Endothelial cell of umbilical vein (primary cell): Measurements from ENCODE around the gene HADH. TPM values are rescaled to one million over a fixed set of nuclear protein-coding genes. Genes with fewer than 3 reads are reported as not detected.

Source experiments
- BruUV-seq: library from RNA; stranded (reverse); fragments of 400-500 nt; replicated peaks from 2 replicates; lab custom pipeline; 2021; lab: Mats Ljungman, UMichigan
- CTCF ChIA-PET: fragments of 300-600, 350-600 bp; sonication (Branson Sonifier 250); formaldehyde crosslinking; loops from one replicate; lab custom pipeline; 2021; ENCODE audit warnings: antibody characterized with exemption, inconsistent platforms; lab: Charles Lee
- POLR2A ChIA-PET: fragments of 300-600, 350-600 bp; sonication (Branson Sonifier 250); formaldehyde crosslinking; loops from one replicate; lab custom pipeline; 2021; ENCODE audit warnings: antibody characterized with exemption, inconsistent platforms; lab: Charles Lee
- DNase-seq: peaks from one replicate; pipeline ENCODE4 v3.0.0-alpha.2; 2011; ENCODE audit warnings: low read depth, low spot score
- FAIRE-seq: peaks from 2 replicates; lab custom pipeline; 2011; peaks lifted over from hg19 to GRCh38; lab: Jason Lieb, UNC
- H2AFZ ChIP-seq: 2 replicates; pipeline ENCODE4 v1.6.0; 2012; ENCODE audit warnings: low read depth, low read length, control low read depth, inconsistent platforms
- H3K27ac ChIP-seq: 2 replicates; pipeline ENCODE4 v1.5.1; 2011; ENCODE audit warnings: low read depth, mild to moderate bottlenecking, control low read depth, low read length, moderate library complexity; ENCODE audit not compliant: insufficient read depth
- H3K27me3 ChIP-seq, 2 experiments: 2 replicates each; pipeline versions ENCODE4 v1.6.0 to v1.6.1; 2011; ENCODE audit warnings: low read length in 2 of 2, mixed read lengths in 1 of 2; ENCODE audit not compliant: control insufficient read depth in 2 of 2, insufficient read depth in 2 of 2
- H3K36me3 ChIP-seq, 2 experiments: 2 replicates in 1 of 2; 3 replicates in 1 of 2; pipeline ENCODE4 v1.5.1; 2011; ENCODE audit warnings: low read length in 2 of 2, mild to moderate bottlenecking in 1 of 2, moderate library complexity in 1 of 2; ENCODE audit not compliant: control insufficient read depth in 2 of 2, insufficient read depth in 2 of 2; ENCODE audit errors: extremely low read depth in 1 of 2
- H3K4me1 ChIP-seq: 3 replicates; pipeline ENCODE4 v1.5.1; 2011; ENCODE audit warnings: mild to moderate bottlenecking, low read length; ENCODE audit not compliant: control insufficient read depth, insufficient read depth; ENCODE audit errors: extremely low read depth
- H3K4me2 ChIP-seq: 2 replicates; pipeline ENCODE4 v1.6.1; 2011; ENCODE audit warnings: low read length, control low read depth, mixed read lengths; ENCODE audit not compliant: insufficient read depth
- H3K4me3 ChIP-seq, 3 experiments: fragments of 200-600 bp in 1 of 3; sonication (generic), shearing (Covaris generic) in 1 of 3; replicated peaks in 1 of 3; 2 replicates each; pipeline ENCODE4 v1.5.1; 2011 to 2016; ENCODE audit warnings: control low read depth in 3 of 3, low read length in 3 of 3, mild to moderate bottlenecking in 2 of 3, inconsistent platforms in 1 of 3, low read depth in 1 of 3, moderate library complexity in 1 of 3; ENCODE audit not compliant: insufficient read depth in 1 of 3
- H3K79me2 ChIP-seq: 2 replicates; pipeline ENCODE4 v1.6.0; 2012; ENCODE audit warnings: low read length, inconsistent platforms; ENCODE audit not compliant: control insufficient read depth, insufficient read depth
- H3K9ac ChIP-seq: replicated peaks from 2 replicates; pipeline ENCODE3; 2011; ENCODE audit warnings: low read length, control low read depth; ENCODE audit not compliant: insufficient read depth; ENCODE audit errors: extremely low read depth
- H3K9me1 ChIP-seq: replicated peaks from 3 replicates; pipeline ENCODE4 v1.6.0; 2011; ENCODE audit warnings: mild to moderate bottlenecking, low read length; ENCODE audit not compliant: control insufficient read depth, insufficient read depth; ENCODE audit errors: extremely low read depth
- H3K9me3 ChIP-seq: replicated peaks from 2 replicates; pipeline ENCODE4 v1.5.1; 2012; ENCODE audit warnings: low read length, inconsistent platforms; ENCODE audit not compliant: control insufficient read depth, insufficient read depth
- H4K20me1 ChIP-seq: replicated peaks from 2 replicates; pipeline ENCODE3; 2011; ENCODE audit warnings: mild to moderate bottlenecking, low read length; ENCODE audit not compliant: control insufficient read depth, insufficient read depth; ENCODE audit errors: extremely low read depth
- CTCF ChIP-seq, 2 donors: IDR thresholded peaks; 1 replicate in 1 of 2; 2 replicates in 1 of 2; pipeline ENCODE4 v1.5.1; 2011; ENCODE audit warnings: low read length in 2 of 2, mild to moderate bottlenecking in 2 of 2, moderate library complexity in 2 of 2, control low read depth in 1 of 2, inconsistent platforms in 1 of 2, low read depth in 1 of 2; ENCODE audit not compliant: insufficient read depth in 1 of 2; ENCODE audit errors: extremely low read depth in 1 of 2
- FOS ChIP-seq: IDR thresholded peaks from 2 replicates; pipeline ENCODE4 v1.6.1; 2011; ENCODE audit warnings: mild to moderate bottlenecking, low read length, moderate library complexity, borderline replicate concordance; ENCODE audit not compliant: insufficient read depth
- GATA2 ChIP-seq: IDR thresholded peaks from 2 replicates; pipeline ENCODE4 v1.7.0; 2011; ENCODE audit warnings: low read depth, mild to moderate bottlenecking, moderate library complexity, mixed read lengths, low read length; ENCODE audit not compliant: insufficient read length, insufficient read depth
- JUN ChIP-seq: IDR thresholded peaks from 2 replicates; pipeline ENCODE4 v1.6.1; 2011; ENCODE audit warnings: borderline replicate concordance, low read depth; ENCODE audit not compliant: insufficient read length, insufficient read depth
- MYC ChIP-seq: IDR thresholded peaks from one replicate; pipeline ENCODE4 v1.6.1; 2011; ENCODE audit warnings: mild to moderate bottlenecking, low read depth, low read length
- dilution Hi-C: fragments of 300-500 bp; cut with MboI; formaldehyde crosslinking; loops from one replicate; pipeline ENCODE4 v1.15.0; 2019; ENCODE audit warnings: low sequenced_read_pairs; ENCODE audit not compliant: extremely low pct_ligation_motif_present
- intact Hi-C: fragments of 100-400 bp; cut with micrococcal nuclease; formaldehyde crosslinking; loops from one replicate; pipeline ENCODE4 v1.10.0; 2022
- polyA plus RNA-seq, 4 experiments: library from polyadenylated mRNA; depleted of rRNA in 3 of 4; stranded (reverse) in 3 of 4; unstranded in 1 of 4; fragments of >200 nt; gene quantifications; 2 replicates each; pipeline versions ENCODE4 v1.2.1 to v1.2.3, GENCODE V29; 2011 to 2012; ENCODE audit warnings: missing spikeins in 1 of 4
- total RNA-seq: library from RNA; stranded (reverse); gene quantifications from 2 replicates; pipeline ENCODE4 v1.2.3, GENCODE V29; 2021
- TF ChIP-seq, protein P1 (sequence below): IDR thresholded peaks from 2 replicates; pipeline ENCODE4 v1.6.1; 2011; ENCODE audit not compliant: insufficient read depth, insufficient read length

The HADH gene
- total and polyA plus RNA-seq, 2 donors (not counting 3 experiments of a cell fraction or from before 2014, with no cell fraction given) = 19.2 to 20.3 TPM

DNA sequence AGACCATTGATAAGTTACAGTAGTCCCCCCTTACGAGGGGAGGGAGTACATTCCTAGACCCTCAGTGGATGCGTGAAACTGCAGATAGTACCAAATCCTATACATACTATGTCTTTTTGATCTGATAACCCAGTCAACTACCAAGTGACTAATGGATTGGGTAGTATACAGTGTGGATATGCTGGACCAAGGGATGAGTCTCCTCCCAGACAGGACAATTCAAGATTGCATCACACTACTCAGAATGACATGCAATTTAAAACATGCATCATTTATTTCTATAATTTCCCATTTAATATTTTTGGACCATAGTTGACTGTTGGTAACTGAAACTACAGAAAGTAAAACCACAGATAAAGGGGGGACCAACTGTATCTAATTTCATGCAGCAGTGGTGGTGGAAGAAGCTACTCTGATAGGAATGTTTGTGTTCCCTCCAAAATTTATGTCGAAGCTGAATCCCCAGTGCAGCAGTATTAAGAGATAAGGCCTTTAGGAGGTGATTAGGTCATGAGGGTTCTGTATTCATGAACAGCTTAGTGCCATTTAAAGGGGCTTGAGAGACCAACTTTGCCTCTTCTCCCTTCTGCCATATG is 11.9 kb downstream of the HADH start:
- TF ChIP-seq JUN = no peak
- TF ChIP-seq FOS = no peak
- TF ChIP-seq GATA2 = no peak
- TF ChIP-seq, protein P1, sequence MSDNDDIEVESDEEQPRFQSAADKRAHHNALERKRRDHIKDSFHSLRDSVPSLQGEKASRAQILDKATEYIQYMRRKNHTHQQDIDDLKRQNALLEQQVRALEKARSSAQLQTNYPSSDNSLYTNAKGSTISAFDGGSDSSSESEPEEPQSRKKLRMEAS = no peak
- TF ChIP-seq MYC = no peak
- no peak for TF ChIP-seq CTCF (IDR thresholded peaks at IDR 0.05; ENCODE audit: extremely low read depth in 1 of 2, insufficient read depth in 1 of 2, low read depth in 1 of 2, low read length in 2 of 2)
- Histone ChIP-seq H3K4me2 (no peak overlapping the region), H3K9me1 (no peaks in the 10 kb centered on the region), H3K9ac (no peak overlapping the region), H3K79me2 (no peaks in the 10 kb centered on the region), H4K20me1 (no peaks in the 10 kb centered on the region), H3K27ac (no peak overlapping the region), H3K9me3 (no peaks in the 10 kb centered on the region), H2AFZ (no peak overlapping the region), H3K27me3 (no peaks in the 10 kb centered on the region), H3K4me3 (no peak overlapping the region), H3K36me3 (no peaks in the 10 kb centered on the region), H3K4me1 (no peaks in the 10 kb centered on the region)
- BruUV-seq = no TSS peak
- ChIA-PET POLR2A (no interaction called here), CTCF (interaction anchor here (1.1 to 2.2 kb wide), 2 partner anchors 12 to 18 kb away, joined by 3 to 6 read pairs; partner anchors contain the start of gene HADH)
- dilution Hi-C loops (no loop called here), intact Hi-C loops (no loop called here)
- FAIRE-seq (no peak), DNase-seq (no peak)
